Gastrocnemius medialis (tissue), 4 donors: ENCODE results near the gene BCL2L12. TPM values are rescaled to one million over a fixed set of nuclear protein-coding genes. Genes with fewer than 3 reads are reported as not detected.

Source experiments
- ATAC-seq, 2 donors: fragments of 150-250 bp; one replicate each; pipeline ENCODE4 v1.9.1; 2016
- DNase-seq, 2 donors: peaks; one replicate each; pipeline ENCODE4 v3.0.0-alpha.2; 2019
- H3K27ac ChIP-seq, 4 donors: fragments of 200-600 bp; sonication (generic); 1 replicate in 1 of 4; 2 replicates in 3 of 4; pipeline ENCODE4 v1.5.1; 2016 to 2018; ENCODE audit warnings: mild to moderate bottlenecking in 2 of 4, moderate library complexity in 1 of 4
- H3K27me3 ChIP-seq, 3 donors: fragments of 200-600 bp; sonication (generic) in 2 of 3; 1 replicate in 1 of 3; 2 replicates in 2 of 3; pipeline versions ENCODE4 v1.5.1 to v1.6.0; 2016 to 2019; ENCODE audit warnings: mild to moderate bottlenecking in 1 of 3, moderate library complexity in 1 of 3
- H3K36me3 ChIP-seq, 2 donors: fragments of 200-600 bp; sonication (generic) in 1 of 2; one replicate each; pipeline ENCODE4 v1.5.1; 2017 to 2018
- H3K4me1 ChIP-seq, 2 donors: fragments of 200-600 bp; sonication (generic) in 1 of 2; one replicate each; pipeline ENCODE4 v1.5.1; 2016 to 2017; ENCODE audit warnings: mild to moderate bottlenecking in 2 of 2
- H3K4me3 ChIP-seq, 4 donors: fragments of 200-600 bp; sonication (generic) in 3 of 4; 1 replicate in 1 of 4; 2 replicates in 3 of 4; pipeline ENCODE4 v1.5.1; 2016 to 2019; ENCODE audit warnings: mild to moderate bottlenecking in 2 of 4
- H3K9me3 ChIP-seq, 3 donors: fragments of 200-600 bp; sonication (generic) in 2 of 3; 1 replicate in 1 of 3; 2 replicates in 2 of 3; pipeline ENCODE4 v1.5.1; 2016 to 2019
- POLR2A ChIP-seq, 2 donors: fragments of 450-650 bp; IDR thresholded peaks; one replicate each; pipeline ENCODE4 v1.6.1; 2017; ENCODE audit warnings: antibody characterized with exemption in 2 of 2, mild to moderate bottlenecking in 2 of 2, moderate library complexity in 2 of 2
- in situ Hi-C, 4 donors: fragments of 200-750 bp; cut with MboI; loops; one replicate each; pipeline versions ENCODE4 v1.15.0 to v1.8.0; 2017; ENCODE audit warnings: low sequenced_read_pairs in 4 of 4
- intact Hi-C: fragments of 100-400 bp; cut with DNase I; formaldehyde crosslinking; loops from one replicate; pipeline ENCODE4 v1.15.1; 2023; ENCODE audit warnings: low total_unique reads
- total RNA-seq, 4 donors: library from RNA; depleted of rRNA; stranded (reverse); fragments of >200 nt; gene quantifications; one replicate each; pipeline versions ENCODE4 v1.1.0 to v1.2.3, GENCODE V29; 2016
- TF ChIP-seq, protein P1 (sequence below), 5 experiments: fragments of 450-650 bp in 3 of 5; fragments of 200-600 bp in 2 of 5; sonication (generic) in 2 of 5; IDR thresholded peaks in 4 of 5; conservative IDR thresholded peaks in 1 of 5; 1 replicate in 4 of 5; 2 replicates in 1 of 5; pipeline ENCODE4 v1.5.1; 2016 to 2019; ENCODE audit warnings: antibody characterized with exemption in 5 of 5, mild to moderate bottlenecking in 3 of 5, moderate library complexity in 3 of 5

The BCL2L12 gene
- total RNA-seq, 4 donors from 2014 or later: 10.7 to 12.9 (median 11.8) TPM

DNA sequence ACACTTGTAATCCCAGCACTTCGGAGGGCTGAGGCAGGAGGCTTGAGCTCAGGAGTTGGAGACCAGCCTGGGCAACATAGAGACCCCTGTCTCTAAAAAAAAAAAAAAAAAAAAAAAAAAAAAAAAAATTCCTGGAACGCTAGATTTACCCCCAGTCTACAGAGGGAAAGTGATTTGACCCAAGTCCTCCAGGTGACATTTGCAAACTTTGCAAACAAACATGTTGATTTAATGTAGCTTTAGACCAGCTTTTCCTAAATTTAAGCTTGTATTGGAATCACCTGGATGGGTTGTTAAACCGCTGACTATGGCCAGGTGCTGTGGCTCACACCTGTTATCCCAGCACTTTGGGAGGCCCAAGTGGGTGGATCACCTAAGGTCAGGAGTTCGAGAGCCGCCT is 33.6 kb downstream of the BCL2L12 start:
- intact Hi-C loops (no loop called here), in situ Hi-C loops (no loop called here)
- TF ChIP-seq, protein P1, sequence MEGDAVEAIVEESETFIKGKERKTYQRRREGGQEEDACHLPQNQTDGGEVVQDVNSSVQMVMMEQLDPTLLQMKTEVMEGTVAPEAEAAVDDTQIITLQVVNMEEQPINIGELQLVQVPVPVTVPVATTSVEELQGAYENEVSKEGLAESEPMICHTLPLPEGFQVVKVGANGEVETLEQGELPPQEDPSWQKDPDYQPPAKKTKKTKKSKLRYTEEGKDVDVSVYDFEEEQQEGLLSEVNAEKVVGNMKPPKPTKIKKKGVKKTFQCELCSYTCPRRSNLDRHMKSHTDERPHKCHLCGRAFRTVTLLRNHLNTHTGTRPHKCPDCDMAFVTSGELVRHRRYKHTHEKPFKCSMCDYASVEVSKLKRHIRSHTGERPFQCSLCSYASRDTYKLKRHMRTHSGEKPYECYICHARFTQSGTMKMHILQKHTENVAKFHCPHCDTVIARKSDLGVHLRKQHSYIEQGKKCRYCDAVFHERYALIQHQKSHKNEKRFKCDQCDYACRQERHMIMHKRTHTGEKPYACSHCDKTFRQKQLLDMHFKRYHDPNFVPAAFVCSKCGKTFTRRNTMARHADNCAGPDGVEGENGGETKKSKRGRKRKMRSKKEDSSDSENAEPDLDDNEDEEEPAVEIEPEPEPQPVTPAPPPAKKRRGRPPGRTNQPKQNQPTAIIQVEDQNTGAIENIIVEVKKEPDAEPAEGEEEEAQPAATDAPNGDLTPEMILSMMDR (IDR thresholded peaks at IDR 0.05 in 4 of 5, conservative IDR thresholded peaks at IDR 0.05 in 1 of 5): no peak
- no peak for TF ChIP-seq POLR2A (IDR thresholded peaks at IDR 0.05)
- H3K27ac ChIP-seq: no peak overlapping the region
- DNase-seq: no peak
- H3K4me3 ChIP-seq: no peak overlapping the region
- H3K27me3 ChIP-seq: peaks cover 0 to 5% (median 0%) of the 10 kb centered on the region in 3 donors
- H3K4me1 ChIP-seq: no peaks in the 10 kb centered on the region
- no peaks in the 10 kb centered on the region for H3K36me3 ChIP-seq
- ATAC-seq: no peak
- no peaks in the 10 kb centered on the region for H3K9me3 ChIP-seq

DNA sequence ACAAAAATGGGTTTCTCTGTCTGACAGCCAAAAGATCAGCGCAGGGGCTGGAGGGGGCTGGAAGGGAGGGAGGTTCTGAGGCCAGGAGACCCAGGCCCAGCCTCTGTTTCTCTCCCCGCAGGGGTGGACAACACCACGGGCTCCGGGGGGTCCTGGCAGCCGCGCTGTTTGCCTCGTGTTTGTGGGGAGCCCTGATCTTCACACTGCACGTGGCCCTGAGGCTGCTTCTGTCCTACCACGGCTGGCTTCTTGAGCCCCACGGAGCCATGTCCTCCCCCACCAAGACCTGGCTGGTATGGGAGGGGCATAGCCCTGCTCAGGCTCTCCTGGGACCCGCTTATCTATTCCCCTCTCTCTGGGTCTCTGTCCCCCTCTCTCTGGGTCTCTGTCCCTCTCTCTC is 34.8 kb downstream of the BCL2L12 start:
- no peak for TF ChIP-seq POLR2A (IDR thresholded peaks at IDR 0.05)
- TF ChIP-seq, protein P1 (IDR thresholded peaks at IDR 0.05 in 4 of 5, conservative IDR thresholded peaks at IDR 0.05 in 1 of 5): no peak
- DNase-seq: no peak
- Histone ChIP-seq H3K9me3 (no peaks in the 10 kb centered on the region), H3K4me3 (no peak overlapping the region), H3K27me3 (peaks cover 0 to 5% (median 0%) of the 10 kb centered on the region in 3 donors), H3K4me1 (no peaks in the 10 kb centered on the region), H3K27ac (no peak overlapping the region), H3K36me3 (no peaks in the 10 kb centered on the region)
- intact Hi-C loops: no loop called here
- ATAC-seq: no peak
- in situ Hi-C loops: no loop called here

DNA sequence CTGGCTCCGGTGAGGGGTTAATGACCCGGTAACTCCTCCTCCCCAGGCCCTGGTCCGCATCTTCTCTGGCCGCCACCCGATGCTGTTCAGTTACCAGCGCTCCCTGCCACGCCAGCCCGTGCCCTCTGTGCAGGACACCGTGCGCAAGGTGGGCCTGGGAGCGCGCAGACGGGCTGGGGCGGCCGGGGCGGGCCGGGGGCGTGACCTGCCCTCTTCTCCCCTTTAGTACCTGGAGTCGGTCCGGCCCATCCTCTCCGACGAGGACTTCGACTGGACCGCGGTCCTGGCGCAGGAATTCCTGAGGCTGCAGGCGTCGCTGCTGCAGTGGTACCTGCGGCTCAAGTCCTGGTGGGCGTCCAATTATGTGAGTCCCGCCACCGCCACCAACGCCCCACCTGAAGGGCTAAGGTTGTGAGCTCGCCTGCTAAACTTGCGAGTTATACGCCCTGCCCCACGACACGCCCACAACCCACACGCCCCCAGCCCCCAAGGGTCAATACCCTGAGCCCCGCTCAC is 35.6 kb downstream of the BCL2L12 start:
- intact Hi-C loops: no loop called here
- ATAC-seq: no peak
- H3K36me3 ChIP-seq: no peaks in the 10 kb centered on the region
- no peak overlapping the region for H3K27ac ChIP-seq
- no peaks in the 10 kb centered on the region for H3K4me1 ChIP-seq
- H3K9me3 ChIP-seq: no peaks in the 10 kb centered on the region
- H3K27me3 ChIP-seq: peaks cover 0 to 5% (median 0%) of the 10 kb centered on the region in 3 donors
- no peak for DNase-seq
- TF ChIP-seq, protein P1 (IDR thresholded peaks at IDR 0.05 in 4 of 5, conservative IDR thresholded peaks at IDR 0.05 in 1 of 5): no peak
- TF ChIP-seq POLR2A (IDR thresholded peaks at IDR 0.05): no peak
- in situ Hi-C loops: no loop called here
- H3K4me3 ChIP-seq: no peak overlapping the region

DNA sequence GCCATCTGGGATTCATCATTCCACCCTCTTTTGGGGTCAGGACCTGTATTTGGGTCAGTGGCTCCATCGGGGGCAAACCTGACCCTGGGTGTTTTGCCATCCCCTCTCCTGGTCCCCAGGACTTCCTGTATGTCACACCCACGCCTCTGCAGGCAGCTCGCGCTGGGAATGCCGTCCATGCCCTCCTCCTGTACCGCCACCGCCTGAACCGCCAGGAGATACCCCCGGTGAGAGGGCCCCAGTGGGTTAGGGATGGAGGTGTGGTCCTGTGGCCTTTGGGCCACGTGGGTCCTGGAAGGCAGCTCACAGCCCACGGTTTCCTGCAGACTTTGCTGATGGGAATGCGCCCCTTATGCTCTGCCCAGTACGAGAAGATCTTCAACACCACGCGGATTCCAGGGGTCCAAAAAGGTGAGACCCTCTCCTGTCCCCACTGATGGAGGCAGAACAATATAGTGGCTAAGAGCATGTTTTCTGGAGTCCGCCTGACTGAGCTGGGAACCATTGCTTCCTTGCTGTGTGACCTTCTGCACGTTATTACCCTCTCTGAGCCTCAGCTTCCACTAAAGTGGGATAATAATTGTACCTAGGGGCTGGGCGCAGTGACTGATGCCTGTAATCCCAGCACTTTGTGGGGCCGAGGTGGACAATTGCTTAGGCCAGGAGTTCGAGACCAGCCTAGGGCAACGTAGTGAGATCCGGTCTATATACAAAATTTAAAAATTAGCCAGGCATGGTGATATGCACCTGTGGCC is 39.3 kb downstream of the BCL2L12 start:
- in situ Hi-C loops: no loop called here
- Histone ChIP-seq H3K27me3 (peaks cover 0 to 5% (median 0%) of the 10 kb centered on the region in 3 donors), H3K4me1 (no peaks in the 10 kb centered on the region), H3K9me3 (no peaks in the 10 kb centered on the region), H3K27ac (no peak overlapping the region), H3K4me3 (no peak overlapping the region), H3K36me3 (no peaks in the 10 kb centered on the region)
- intact Hi-C loops: no loop called here
- ATAC-seq (no peak), DNase-seq (no peak)
- TF ChIP-seq POLR2A (IDR thresholded peaks at IDR 0.05): no peak
- TF ChIP-seq, protein P1 (IDR thresholded peaks at IDR 0.05 in 4 of 5, conservative IDR thresholded peaks at IDR 0.05 in 1 of 5): no peak
